Karpas-422 (cell line): ENCODE measurements around the gene MAD1L1. TPM values are rescaled to one million over a fixed set of nuclear protein-coding genes. Genes with fewer than 3 reads are reported as not detected.

Experiments
- DNase-seq: peaks from one replicate; pipeline ENCODE4 v3.0.0-alpha.2; 2015
- H2AFZ ChIP-seq: fragments of 200-600 bp; sonication (generic); 2 replicates; pipeline ENCODE4 v1.6.1; 2014; ENCODE audit warnings: antibody characterized with exemption, low read length, mixed read lengths
- H3K27ac ChIP-seq: fragments of 200-600 bp; sonication (generic); 2 replicates; pipeline ENCODE4 v1.5.1; 2014; ENCODE audit warnings: mild to moderate bottlenecking, low read length, moderate library complexity
- H3K27me3 ChIP-seq: fragments of 200-600 bp; sonication (generic); 2 replicates; pipeline ENCODE4 v1.6.1; 2014; ENCODE audit warnings: low read length, mixed read lengths
- H3K36me3 ChIP-seq: fragments of 200-600 bp; sonication (generic); 2 replicates; pipeline ENCODE4 v1.6.1; 2014; ENCODE audit warnings: low read length, mixed read lengths; ENCODE audit not compliant: insufficient read depth
- H3K4me1 ChIP-seq: fragments of 200-600 bp; sonication (generic); 2 replicates; pipeline ENCODE4 v1.6.1; 2014; ENCODE audit warnings: mild to moderate bottlenecking, low read length, mixed read lengths
- H3K4me2 ChIP-seq: fragments of 200-600 bp; sonication (generic); 2 replicates; pipeline ENCODE4 v1.6.1; 2014; ENCODE audit warnings: low read length, low read depth, mild to moderate bottlenecking; ENCODE audit not compliant: poor library complexity, severe bottlenecking
- H3K4me3 ChIP-seq: fragments of 200-600 bp; sonication (generic); 2 replicates; pipeline ENCODE4 v1.5.1; 2014; ENCODE audit warnings: mild to moderate bottlenecking, antibody characterized with exemption, low read length, mixed read lengths
- H3K79me2 ChIP-seq: fragments of 200-600 bp; sonication (generic); 2 replicates; pipeline ENCODE4 v1.6.1; 2014; ENCODE audit warnings: mild to moderate bottlenecking, low read length, mixed read lengths
- H3K9ac ChIP-seq: fragments of 200-600 bp; sonication (generic); 2 replicates; pipeline ENCODE4 v1.6.0; 2014; ENCODE audit warnings: low read length
- H3K9me2 ChIP-seq: fragments of 200-600 bp; sonication (generic), shearing (Covaris generic); replicated peaks from 2 replicates; pipeline ENCODE4 v1.6.0; 2014; ENCODE audit warnings: mild to moderate bottlenecking, low read length, moderate library complexity; ENCODE audit not compliant: insufficient read depth
- H3K9me3 ChIP-seq: fragments of 300-700, 200-600 bp; sonication (generic); 2 replicates; pipeline ENCODE4 v1.6.1; 2014; ENCODE audit warnings: low read length, mixed read lengths
- H4K20me1 ChIP-seq: fragments of 200-600 bp; sonication (generic); 2 replicates; pipeline ENCODE4 v1.6.1; 2014; ENCODE audit warnings: mild to moderate bottlenecking, antibody characterized with exemption, low read length, low read depth; ENCODE audit not compliant: insufficient read depth
- total RNA-seq: library from RNA; depleted of rRNA; stranded (reverse); fragments of >200 nt; shearing (Covaris generic); gene quantifications from 2 replicates; pipeline ENCODE4 v1.2.3, GENCODE V29; 2014; ENCODE audit warnings: low replicate concordance

The MAD1L1 gene
- total RNA-seq, 1 experiment from 2014 or later = 38.6 TPM

GRCh38 chr7:2116448-2116810 is 116.3 kb downstream of the MAD1L1 start:
- no peak overlapping the region for H3K4me3 ChIP-seq
- H3K4me2 ChIP-seq = no peak overlapping the region
- no peaks in the 10 kb centered on the region for H3K36me3 ChIP-seq
- no peaks in the 10 kb centered on the region for H3K27me3 ChIP-seq
- H3K79me2 ChIP-seq = no peaks in the 10 kb centered on the region
- no peak overlapping the region for H3K9ac ChIP-seq
- DNase-seq = no peak
- no peak overlapping the region for H2AFZ ChIP-seq
- no peaks in the 10 kb centered on the region for H3K9me3 ChIP-seq
- H3K4me1 ChIP-seq = no peaks in the 10 kb centered on the region
- no peaks in the 10 kb centered on the region for H3K9me2 ChIP-seq
- no peak overlapping the region for H3K27ac ChIP-seq
- H4K20me1 ChIP-seq = no peaks in the 10 kb centered on the region

GRCh38 chr7:2115760-2116447 is 116.8 kb downstream of the MAD1L1 start:
- peaks cover under 1% of the 10 kb centered on the region for H3K4me1 ChIP-seq
- H3K9me3 ChIP-seq = no peaks in the 10 kb centered on the region
- H4K20me1 ChIP-seq = no peaks in the 10 kb centered on the region
- no peaks in the 10 kb centered on the region for H3K79me2 ChIP-seq
- no peak for DNase-seq
- no peaks in the 10 kb centered on the region for H3K27me3 ChIP-seq
- H3K9me2 ChIP-seq = no peaks in the 10 kb centered on the region
- H3K4me2 ChIP-seq = no peak overlapping the region
- no peak overlapping the region for H2AFZ ChIP-seq
- H3K9ac ChIP-seq = no peak overlapping the region
- no peak overlapping the region for H3K27ac ChIP-seq
- no peaks in the 10 kb centered on the region for H3K36me3 ChIP-seq
- H3K4me3 ChIP-seq = no peak overlapping the region

GRCh38 chr7:2114926-2115759 is 117.6 kb downstream of the MAD1L1 start:
- Histone ChIP-seq H3K27ac (no peak overlapping the region), H2AFZ (no peak overlapping the region), H3K9me2 (no peaks in the 10 kb centered on the region), H4K20me1 (no peaks in the 10 kb centered on the region), H3K4me2 (no peak overlapping the region), H3K79me2 (no peaks in the 10 kb centered on the region), H3K27me3 (no peaks in the 10 kb centered on the region), H3K4me1 (peaks cover 8% of the 10 kb centered on the region), H3K36me3 (no peaks in the 10 kb centered on the region), H3K4me3 (no peak overlapping the region), H3K9ac (no peak overlapping the region), H3K9me3 (no peaks in the 10 kb centered on the region)
- DNase-seq = no peak

- Histone ChIP-seq H3K27me3 (no peaks in the 10 kb centered on the region), H3K9ac (no peak overlapping the region), H3K9me2 (no peaks in the 10 kb centered on the region), H3K9me3 (no peaks in the 10 kb centered on the region), H3K36me3 (no peaks in the 10 kb centered on the region), H3K4me1 (peaks cover 19% of the 10 kb centered on the region), H3K4me3 (no peak overlapping the region), H3K27ac (no peak overlapping the region), H3K79me2 (no peaks in the 10 kb centered on the region), H2AFZ (no peak overlapping the region), H4K20me1 (no peaks in the 10 kb centered on the region), H3K4me2 (no peak overlapping the region)
- no peak for DNase-seq
Observed at GRCh38 chr7:2114052-2114451, 118.7 kb downstream of the MAD1L1 start.

DNA sequence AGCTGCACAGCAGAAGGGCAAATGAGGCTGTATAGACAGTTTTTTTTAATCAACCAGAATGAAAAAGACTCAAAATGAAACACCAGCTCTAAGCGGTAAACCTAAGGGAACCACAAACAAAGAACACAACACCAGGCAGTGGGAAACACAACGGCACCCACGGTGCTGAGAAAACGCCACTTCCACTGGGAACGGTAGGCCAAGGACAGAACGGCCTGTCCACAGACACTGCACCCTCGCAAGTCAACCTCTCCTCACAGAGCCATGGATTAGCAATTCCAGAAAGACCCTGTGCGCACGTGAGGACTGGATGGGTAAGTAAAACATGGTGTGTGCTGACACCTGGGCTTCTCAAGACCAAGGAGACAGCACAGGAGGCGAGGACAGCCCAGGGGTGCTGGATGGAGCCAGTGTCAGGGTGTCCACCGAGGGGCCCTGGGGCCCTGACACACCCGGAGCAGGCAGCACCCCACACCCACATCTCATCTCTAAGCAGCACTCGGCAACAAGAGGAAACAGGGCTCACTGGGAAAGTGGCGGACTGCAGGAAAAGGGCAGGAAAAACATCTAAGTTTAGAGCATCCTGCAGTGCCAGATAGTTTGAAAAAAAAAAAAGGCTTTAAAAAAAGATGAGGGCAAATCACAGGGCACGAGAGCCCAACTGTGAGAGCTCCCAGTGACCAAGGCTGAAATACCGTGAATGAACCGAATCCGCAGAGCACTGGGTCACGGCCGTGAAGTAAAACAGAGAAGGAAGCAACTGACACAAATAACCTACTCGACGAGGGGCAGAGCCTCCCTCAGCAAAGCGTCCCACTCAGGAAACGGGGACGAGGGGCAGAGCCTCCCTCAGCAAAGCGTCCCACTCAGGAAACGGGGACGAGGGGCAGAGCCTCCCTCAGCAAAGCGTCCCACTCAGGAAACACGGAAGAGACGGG is 120.2 kb downstream of the MAD1L1 start:
- Histone ChIP-seq H2AFZ (no peak overlapping the region), H3K9ac (no peak overlapping the region), H4K20me1 (no peaks in the 10 kb centered on the region), H3K4me1 (peaks cover 19% of the 10 kb centered on the region), H3K4me3 (no peak overlapping the region), H3K36me3 (no peaks in the 10 kb centered on the region), H3K9me2 (no peaks in the 10 kb centered on the region), H3K4me2 (no peak overlapping the region), H3K27ac (no peak overlapping the region), H3K79me2 (no peaks in the 10 kb centered on the region), H3K27me3 (no peaks in the 10 kb centered on the region), H3K9me3 (no peaks in the 10 kb centered on the region)
- DNase-seq = no peak

- Histone ChIP-seq H2AFZ (no peak overlapping the region), H3K27ac (no peak overlapping the region), H3K4me3 (no peak overlapping the region), H3K9ac (no peak overlapping the region), H3K4me1 (peaks cover 19% of the 10 kb centered on the region), H3K27me3 (no peaks in the 10 kb centered on the region), H3K79me2 (no peaks in the 10 kb centered on the region), H3K9me3 (no peaks in the 10 kb centered on the region), H3K9me2 (no peaks in the 10 kb centered on the region), H3K4me2 (no peak overlapping the region), H3K36me3 (no peaks in the 10 kb centered on the region), H4K20me1 (no peaks in the 10 kb centered on the region)
- no peak for DNase-seq
Observed at GRCh38 chr7:2111568-2111967, 121.2 kb downstream of the MAD1L1 start.

- Histone ChIP-seq H3K9me2 (no peaks in the 10 kb centered on the region), H3K36me3 (no peaks in the 10 kb centered on the region), H3K4me3 (peak overlapping the region; percentile 48; the same call in 1 of the 2 replicates), H3K27ac (peak overlapping the region; percentile 74), H3K79me2 (no peaks in the 10 kb centered on the region), H3K9ac (peak overlapping the region; percentile 59; the same call in 1 of the 2 replicates), H3K4me1 (peaks cover 19% of the 10 kb centered on the region), H3K9me3 (no peaks in the 10 kb centered on the region), H2AFZ (no peak overlapping the region), H3K4me2 (peak overlapping the region; percentile 59), H4K20me1 (no peaks in the 10 kb centered on the region), H3K27me3 (no peaks in the 10 kb centered on the region)
- DNase-seq = no peak
Observed at GRCh38 chr7:2110610-2111396, 121.9 kb downstream of the MAD1L1 start.
